Measurements from ENCODE around the gene ETV6.

The ETV6 gene

GRCh38 chr12:11749943-11750690, 100.6 kb downstream of the ETV6 start:
- in situ Hi-C loops (cut with HindIII; ENCODE audit: low pct_ligation_motif_present, low sequenced_read_pairs): no loop called here
- Histone ChIP-seq H3K4me3 (ENCODE audit: low read depth, low read length) (no peak overlapping the region), H3K36me3 (replicated peaks) (peaks cover 8% of the 10 kb centered on the region), H3K27ac (no peak overlapping the region), H3K27me3 (replicated peaks) (no peaks in the 10 kb centered on the region)
- no peak for TF ChIP-seq CTCF (IDR thresholded peaks at IDR 0.05; ENCODE audit: low read depth, low read length, missing control alignments)
- DNase-seq: no peak

GRCh38 chr12:11752403-11753149, 103.1 kb downstream of the ETV6 start:
- Histone ChIP-seq H3K27me3 (replicated peaks) (no peaks in the 10 kb centered on the region), H3K27ac (no peak overlapping the region), H3K36me3 (replicated peaks) (peaks cover 8% of the 10 kb centered on the region), H3K4me3 (ENCODE audit: low read depth, low read length) (no peak overlapping the region)
- in situ Hi-C loops (cut with HindIII; ENCODE audit: low pct_ligation_motif_present, low sequenced_read_pairs): no loop called here
- no peak for TF ChIP-seq CTCF (IDR thresholded peaks at IDR 0.05; ENCODE audit: low read depth, low read length, missing control alignments)
- DNase-seq: no peak

GRCh38 chr12:11753150-11753499, 103.7 kb downstream of the ETV6 start:
- no peak overlapping the region for H3K4me3 ChIP-seq (ENCODE audit: low read depth, low read length)
- TF ChIP-seq CTCF (IDR thresholded peaks at IDR 0.05; ENCODE audit: low read depth, low read length, missing control alignments): no peak
- H3K27me3 ChIP-seq (replicated peaks): no peaks in the 10 kb centered on the region
- DNase-seq: no peak
- no peak overlapping the region for H3K27ac ChIP-seq
- in situ Hi-C loops (cut with HindIII; ENCODE audit: low pct_ligation_motif_present, low sequenced_read_pairs): no loop called here
- H3K36me3 ChIP-seq (replicated peaks): peaks cover 8% of the 10 kb centered on the region

GRCh38 chr12:11753826-11754225, 104.4 kb downstream of the ETV6 start:
- no peak for TF ChIP-seq CTCF (IDR thresholded peaks at IDR 0.05; ENCODE audit: low read depth, low read length, missing control alignments)
- no peak overlapping the region for H3K4me3 ChIP-seq (ENCODE audit: low read depth, low read length)
- H3K36me3 ChIP-seq (replicated peaks): peaks cover 8% of the 10 kb centered on the region
- DNase-seq: no peak
- in situ Hi-C loops (cut with HindIII; ENCODE audit: low pct_ligation_motif_present, low sequenced_read_pairs): no loop called here
- no peak overlapping the region for H3K27ac ChIP-seq
- H3K27me3 ChIP-seq (replicated peaks): no peaks in the 10 kb centered on the region

- no peak overlapping the region for H3K27ac ChIP-seq
- no peaks in the 10 kb centered on the region for H3K27me3 ChIP-seq (replicated peaks)
- H3K4me3 ChIP-seq (ENCODE audit: low read depth, low read length): no peak overlapping the region
- no peak for TF ChIP-seq CTCF (IDR thresholded peaks at IDR 0.05; ENCODE audit: low read depth, low read length, missing control alignments)
- DNase-seq: no peak
- in situ Hi-C loops (cut with HindIII; ENCODE audit: low pct_ligation_motif_present, low sequenced_read_pairs): no loop called here
- H3K36me3 ChIP-seq (replicated peaks): peaks cover 8% of the 10 kb centered on the region
These were observed 104.8 kb downstream of the ETV6 start for GRCh38 chr12:11754256-11754655.

Data from brain microvascular endothelial cell (primary cell).